Renal cortical epithelial cell (primary cell): Measurements from ENCODE around the gene SLC15A3. TPM values are rescaled to one million over a fixed set of nuclear protein-coding genes. Genes with fewer than 3 reads are reported as not detected.
"Not testable (repeated sequence)": the region's sequence is repeated elsewhere in the genome, so short reads cannot be mapped to it uniquely, and the experiment has no call there.

Experiments used
- DNase-seq: peaks from one replicate; pipeline ENCODE4 v3.0.0-alpha.2; 2011; ENCODE audit warnings: low read depth
- total RNA-seq: library from RNA; depleted of rRNA; stranded (reverse); fragments of >200 nt; gene quantifications from 2 replicates; pipeline ENCODE4 v1.2.3, GENCODE V29; 2014

The SLC15A3 gene
- total RNA-seq, 1 donor from 2014 or later = 0.89 TPM

DNA sequence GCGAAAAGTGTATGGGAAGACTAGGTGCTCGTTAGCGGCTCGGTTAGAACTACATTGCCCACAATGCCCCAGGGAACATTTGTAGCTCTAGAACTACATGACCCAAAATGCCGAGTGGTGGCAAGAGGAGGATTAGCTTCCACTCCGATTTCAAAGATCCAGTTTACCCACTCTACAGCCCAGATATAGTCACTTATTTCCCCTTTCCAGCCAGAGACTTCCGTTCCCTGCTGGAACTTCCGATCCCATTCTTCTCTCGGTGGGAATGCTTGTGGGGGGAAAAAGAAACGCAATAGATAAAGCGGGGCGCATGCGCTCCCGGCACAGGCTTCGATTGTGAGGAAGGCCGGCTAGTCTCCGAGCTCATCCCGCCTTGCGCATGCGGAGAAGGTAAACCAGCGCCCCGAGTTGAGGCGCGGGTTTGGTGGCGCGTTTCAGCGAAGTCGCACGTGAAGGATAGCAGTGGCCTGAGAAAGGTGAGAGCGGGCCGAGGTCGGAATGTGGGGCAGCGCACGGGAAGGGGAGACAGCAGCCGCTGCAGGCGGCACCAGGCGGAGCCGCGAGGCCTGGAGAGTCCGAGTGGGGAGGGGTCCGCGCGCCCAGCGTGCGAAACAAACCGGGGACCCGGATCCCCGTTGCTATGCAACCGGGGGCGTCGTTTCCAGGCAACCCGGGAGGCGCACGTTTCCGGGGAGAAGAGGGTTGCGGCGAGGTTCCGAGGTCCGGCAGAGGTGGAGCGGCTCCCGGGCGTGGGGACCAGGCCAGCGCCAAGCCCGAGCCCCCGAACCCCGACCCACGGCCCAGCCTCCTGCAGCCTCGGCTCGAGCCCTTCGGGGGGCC lies 38.0 kb downstream of the SLC15A3 start, which contains the start of gene TMEM109:
TSS of gene TMEM109 (plus strand) at position 366 of the 840 bp plus-strand sequence. CDS start 5,536 bp downstream, outside the sequence.
- peak; percentile 85 for DNase-seq

DNA sequence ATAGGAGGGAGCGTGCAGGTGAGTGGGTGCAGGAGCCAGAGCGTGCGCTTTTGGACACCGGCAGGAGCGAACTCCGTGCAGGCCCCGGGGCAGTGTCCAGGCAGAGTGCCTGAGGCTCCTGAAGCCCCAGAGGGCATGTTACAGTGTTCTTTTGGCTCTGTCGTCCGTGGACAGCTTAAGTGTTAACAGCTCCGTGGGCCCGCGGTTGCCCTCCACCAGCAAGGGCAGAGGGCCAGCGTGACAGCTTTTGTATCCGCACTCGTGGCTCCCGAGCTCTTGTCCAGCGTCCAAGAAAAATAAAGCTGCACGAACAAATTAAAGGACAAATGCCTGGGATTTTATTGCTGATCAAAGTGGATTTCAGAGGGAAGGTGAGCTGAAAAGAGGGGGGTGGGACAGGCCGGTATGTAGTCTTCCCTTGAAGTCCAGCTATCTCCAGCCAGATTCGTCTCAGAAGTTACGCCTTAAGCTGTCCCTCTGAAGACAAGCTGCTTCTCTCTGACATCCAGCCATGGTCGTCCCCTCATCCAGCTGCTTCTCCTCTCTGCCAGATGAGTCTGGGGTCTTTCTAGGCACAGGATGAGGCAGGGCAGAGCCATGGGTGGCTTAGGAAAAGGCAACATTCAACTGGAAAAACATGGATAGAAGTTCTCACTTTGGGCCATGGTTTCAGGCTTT lies 39.0 kb downstream of the SLC15A3 start:
- no peak for DNase-seq

DNA sequence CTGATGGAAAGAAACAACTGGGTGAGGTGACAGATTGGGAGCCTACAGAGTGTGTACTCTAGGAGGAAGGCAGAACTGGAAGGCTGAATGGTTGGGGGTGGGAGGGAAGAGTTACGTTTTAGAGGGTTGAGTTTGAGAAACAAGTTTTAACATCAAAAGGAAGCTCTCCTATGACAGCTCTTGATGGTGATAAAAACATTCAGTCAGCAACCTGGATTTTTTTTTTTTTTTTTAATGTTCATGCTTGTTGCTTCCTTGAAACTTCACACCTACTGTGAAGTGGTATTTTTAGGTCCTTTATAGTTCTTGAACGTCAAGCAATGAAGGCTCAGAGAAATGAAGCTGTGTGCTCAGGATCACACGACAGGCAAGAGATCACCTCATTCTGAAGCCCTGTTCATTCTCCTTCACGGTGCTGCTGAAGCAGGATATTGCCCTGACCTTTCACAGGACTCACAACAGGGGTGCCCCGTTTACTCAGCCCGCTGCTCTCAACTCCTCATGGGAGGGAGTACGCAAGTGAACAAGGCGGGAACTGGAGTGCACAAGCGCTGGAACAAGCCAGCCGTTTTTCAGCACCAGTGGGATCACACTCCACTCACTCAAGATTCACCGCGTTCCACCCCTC lies 39.6 kb downstream of the SLC15A3 start:
- DNase-seq = no peak

DNA sequence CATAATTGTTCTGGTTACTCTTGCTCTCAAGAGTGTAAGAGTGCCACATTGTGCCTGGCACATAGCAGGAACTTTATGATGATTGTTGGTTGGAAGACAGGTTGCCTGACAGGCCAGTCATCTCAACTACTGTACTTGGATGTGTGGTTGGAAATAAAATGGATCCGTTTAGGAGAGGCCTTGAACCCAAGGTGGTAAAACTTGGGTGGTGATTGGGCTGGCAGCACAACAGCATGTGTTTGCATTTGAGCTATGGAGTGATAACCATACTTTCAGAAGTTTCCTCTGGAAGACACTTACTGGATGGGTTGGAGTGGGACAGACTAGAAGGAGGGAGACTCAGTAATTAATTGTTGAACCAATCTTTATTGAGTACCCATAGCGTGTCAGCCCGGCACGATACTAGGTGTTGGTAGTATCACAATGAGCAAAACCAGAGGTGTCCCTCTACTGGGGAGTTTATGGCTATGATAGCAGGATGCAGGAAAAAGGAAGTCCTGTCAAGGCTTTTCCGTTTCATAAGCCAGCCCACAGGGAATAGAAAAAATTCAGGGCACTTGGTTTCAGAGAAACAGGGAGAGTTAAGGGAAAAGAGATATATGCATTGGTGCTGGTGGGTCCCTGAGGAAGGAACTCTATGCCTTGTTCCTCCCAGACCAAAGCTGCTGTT lies 41.1 kb downstream of the SLC15A3 start:
- no peak for DNase-seq

DNA sequence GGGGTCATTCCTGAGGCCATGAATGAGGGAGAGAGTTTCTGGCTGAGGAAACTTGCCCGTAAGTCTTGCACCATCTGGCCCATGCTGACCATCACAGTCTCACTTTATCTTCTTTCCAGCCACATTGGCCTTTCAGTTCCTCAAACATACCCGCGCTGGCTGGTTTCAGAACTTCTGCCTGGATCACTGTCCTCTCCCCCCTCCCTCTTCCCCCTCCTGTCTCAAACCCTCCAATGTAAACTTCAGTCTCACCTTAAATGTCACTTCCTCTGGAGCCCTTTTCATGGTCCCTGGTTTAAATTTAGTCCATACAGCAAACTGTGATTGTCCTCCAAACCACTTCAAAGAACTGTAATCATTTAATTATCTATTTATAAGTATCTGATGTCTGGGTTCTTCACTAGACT lies 41.7 kb downstream of the SLC15A3 start:
- DNase-seq = no peak

DNA sequence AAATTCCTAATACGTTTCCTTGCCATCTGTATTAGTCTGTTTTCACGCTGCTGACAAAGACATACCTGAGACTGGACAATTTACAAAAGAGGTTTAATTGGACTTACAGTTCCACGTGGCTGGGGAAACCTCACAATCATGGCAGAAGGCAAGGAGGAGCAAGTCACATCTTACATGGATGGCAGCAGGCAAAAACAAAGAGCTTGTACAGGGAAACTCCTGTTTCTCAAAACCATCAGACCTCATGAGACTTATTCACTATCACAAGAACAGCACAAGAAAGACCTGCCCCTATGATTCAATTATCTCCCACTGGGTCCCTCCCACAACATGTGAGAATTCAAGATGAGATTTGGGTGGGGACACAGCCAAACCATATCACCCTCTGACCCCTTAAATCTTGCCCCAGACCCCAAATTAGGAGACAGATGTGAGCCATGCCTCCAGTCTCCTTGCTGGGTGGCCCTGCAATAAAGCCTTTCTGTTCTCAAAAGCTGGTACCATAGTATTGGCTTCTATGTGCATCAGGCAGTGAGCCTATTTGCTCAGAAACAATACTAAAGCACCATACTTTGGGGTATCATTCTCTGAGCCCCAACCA lies 42.2 kb downstream of the SLC15A3 start:
- not testable (repeated sequence) for DNase-seq

DNA sequence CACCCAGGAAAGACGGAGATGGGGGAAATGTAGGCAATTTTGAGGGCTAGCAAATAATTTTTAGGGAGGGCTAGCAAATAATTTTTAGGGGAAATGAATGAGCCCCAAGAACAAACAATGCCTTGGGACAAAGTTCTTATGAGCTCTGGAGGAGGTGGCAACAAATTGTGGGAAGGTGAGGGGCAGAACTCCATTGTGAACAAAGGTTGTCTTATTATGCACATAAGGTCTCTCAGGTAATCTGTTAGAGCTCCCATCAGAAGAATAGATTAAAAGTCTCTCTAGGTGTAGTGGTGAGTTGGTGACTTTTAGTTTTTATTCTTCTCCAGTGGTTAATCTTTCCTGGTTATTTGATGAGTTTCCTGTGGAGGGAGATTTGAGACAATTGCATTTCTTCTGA lies 43.2 kb downstream of the SLC15A3 start:
- DNase-seq = no peak

DNA sequence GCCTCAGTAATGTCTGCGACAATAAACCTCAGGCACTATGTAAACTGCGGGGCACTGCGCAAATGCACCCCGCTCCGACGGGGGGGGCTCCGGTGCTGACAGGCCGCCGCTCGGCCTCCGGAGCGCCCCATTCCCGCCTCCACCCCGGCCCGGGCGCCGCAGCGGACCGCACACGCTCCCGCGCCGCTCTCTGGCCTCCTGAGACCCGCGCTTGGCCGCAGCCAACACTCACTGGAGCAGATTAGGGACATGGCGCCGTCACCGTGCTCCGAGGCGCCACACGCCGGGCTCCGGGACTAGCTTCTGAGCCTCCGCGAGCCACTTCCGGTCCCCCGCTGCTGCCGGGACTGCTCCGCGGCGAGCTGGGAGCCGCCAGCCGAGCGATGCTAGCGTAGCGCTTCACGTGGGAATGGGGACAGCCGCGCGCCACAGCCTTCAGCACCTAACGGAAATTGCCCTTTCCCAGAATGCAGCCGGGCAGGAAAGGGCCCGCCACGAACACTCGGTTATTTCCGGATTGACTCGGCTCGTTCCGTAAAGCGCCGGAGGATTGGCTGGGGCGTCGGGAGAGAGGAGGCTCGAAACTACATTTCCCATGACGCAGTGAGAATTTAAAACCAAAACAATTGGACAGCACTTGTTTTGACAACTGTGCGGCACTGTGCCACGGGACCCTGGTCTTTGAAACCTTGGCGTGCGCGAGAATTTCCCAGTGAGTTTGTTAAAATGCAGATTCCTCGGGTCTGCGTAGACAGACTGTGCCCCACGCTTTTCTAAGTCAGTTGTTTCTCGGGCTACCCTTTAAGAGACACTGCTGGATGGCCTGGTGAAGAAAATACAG lies 45.6 kb downstream of the SLC15A3 start, which contains the start of gene PRPF19:
TSS of gene PRPF19 (minus strand) at position 454 of the 841 bp plus-strand sequence. CDS start at position 251, 203 bp downstream.
- DNase-seq = peak; percentile 95

DNA sequence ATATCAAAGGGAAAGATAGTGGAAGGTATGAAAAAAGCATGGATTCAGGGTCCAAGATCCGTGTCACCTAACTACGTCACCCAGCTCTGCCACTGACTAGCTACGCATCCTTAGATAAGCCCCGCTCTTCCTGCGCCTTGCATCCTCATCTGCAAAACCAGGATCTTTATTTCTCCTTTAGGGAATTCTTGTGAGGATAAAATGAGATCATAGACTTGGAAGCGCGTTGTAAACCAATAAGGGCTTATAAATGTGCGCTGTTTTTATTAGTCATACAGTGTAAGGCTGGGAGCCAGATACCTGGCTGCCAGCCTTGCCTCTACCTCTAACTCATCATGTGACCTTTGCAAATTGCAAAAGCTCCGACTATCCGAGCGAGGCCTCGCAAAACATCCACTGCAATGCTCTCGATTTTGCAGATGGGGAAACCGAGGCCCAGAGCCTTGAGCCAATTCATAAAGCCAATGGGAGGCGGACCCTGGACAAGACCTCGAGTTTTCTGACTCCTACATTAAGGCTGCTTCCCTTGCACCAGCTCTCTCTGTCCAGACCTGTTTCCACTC lies 46.3 kb downstream of the SLC15A3 start:
- peak; percentile 67 for DNase-seq

DNA sequence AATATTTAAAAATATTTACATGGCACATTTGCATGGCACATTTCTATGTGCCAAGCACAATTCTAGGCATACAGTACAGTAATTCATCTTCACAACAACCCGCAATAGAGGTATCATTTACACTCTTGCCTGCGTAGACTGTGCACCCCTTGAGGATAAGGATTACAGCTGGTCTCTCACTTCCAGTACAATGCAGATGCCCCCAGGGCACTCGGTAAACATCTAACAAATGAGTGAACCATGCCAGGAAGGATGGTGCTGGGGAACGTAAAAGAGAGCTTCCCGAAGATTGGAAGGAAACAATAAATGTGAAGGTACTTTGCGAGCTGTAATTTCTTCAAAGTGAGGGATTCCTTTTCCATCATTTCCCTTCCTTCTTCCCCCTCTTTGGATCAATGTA lies 46.9 kb downstream of the SLC15A3 start:
- DNase-seq = no peak

DNA sequence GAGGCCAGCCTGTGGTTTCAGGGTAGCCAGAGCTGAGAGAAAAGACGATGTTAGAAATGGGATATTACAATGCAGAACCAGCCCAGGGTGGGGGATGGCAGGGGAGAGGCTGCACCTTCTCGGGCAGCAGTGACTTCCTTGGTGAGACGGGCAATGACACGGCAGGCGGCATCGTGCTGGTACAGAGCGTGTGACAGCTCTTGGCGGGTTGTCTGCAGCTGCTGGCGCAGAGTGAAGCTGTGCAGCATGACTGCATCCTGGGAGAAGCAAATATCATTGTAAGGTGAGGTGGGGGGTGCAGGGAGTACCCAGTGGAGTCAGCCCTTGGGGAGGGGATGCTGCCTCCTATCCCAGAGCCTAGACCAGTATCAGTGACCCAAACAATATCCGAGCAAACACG lies 49.4 kb downstream of the SLC15A3 start:
- no peak for DNase-seq

DNA sequence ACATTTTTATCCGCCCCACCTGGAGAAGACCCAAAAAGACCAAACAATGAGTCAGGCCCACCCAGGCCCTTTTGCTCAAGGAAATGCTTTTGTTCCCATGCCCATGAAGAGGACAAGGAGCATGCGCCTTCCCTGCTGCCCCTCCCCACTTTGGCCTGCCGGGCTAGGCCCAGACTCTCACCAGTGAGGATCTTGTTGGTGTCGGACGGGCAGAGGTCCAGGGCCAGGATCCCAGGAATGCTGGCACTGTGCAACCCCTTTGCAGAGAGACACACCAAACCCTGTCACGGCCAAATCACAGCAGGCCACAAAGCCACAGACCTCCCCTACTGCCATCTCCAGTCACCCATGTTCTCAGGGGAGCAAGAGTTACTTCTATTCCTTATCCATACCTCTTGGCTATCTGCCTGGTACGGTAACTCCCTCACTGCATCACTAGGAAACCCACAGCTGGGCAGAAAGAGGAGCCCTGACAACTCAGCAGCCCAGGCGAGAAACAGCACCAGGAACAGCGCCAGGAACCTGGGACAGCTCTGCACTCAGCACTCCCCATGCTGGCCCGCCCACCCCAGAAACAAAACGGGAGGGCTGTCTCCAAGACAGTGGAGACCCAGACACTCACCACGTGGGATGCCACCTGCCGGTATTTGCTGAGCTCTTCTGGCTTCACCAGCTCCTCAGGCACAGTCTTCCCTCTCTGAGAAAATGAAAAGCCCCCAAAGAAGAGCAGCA lies 51.1 kb downstream of the SLC15A3 start:
- no peak for DNase-seq

DNA sequence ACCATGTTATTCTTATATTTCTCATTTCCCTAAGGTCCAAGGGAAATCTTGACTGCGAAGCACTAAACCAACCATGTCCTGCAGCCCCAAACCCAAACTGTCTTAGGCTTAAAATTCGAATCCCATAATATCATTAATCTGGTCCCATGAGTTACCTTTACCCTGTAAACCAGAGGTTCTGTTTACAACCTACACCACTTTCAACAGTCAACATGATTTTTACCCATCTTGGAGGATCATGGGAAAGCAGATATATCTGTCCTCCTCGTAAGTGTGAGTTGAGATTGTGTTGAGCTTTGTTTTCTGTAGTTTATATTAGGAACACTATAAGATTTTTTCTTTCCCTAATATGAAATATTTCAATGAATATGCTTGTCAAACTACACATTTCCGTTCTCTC lies 52.0 kb downstream of the SLC15A3 start:
- no peak for DNase-seq

DNA sequence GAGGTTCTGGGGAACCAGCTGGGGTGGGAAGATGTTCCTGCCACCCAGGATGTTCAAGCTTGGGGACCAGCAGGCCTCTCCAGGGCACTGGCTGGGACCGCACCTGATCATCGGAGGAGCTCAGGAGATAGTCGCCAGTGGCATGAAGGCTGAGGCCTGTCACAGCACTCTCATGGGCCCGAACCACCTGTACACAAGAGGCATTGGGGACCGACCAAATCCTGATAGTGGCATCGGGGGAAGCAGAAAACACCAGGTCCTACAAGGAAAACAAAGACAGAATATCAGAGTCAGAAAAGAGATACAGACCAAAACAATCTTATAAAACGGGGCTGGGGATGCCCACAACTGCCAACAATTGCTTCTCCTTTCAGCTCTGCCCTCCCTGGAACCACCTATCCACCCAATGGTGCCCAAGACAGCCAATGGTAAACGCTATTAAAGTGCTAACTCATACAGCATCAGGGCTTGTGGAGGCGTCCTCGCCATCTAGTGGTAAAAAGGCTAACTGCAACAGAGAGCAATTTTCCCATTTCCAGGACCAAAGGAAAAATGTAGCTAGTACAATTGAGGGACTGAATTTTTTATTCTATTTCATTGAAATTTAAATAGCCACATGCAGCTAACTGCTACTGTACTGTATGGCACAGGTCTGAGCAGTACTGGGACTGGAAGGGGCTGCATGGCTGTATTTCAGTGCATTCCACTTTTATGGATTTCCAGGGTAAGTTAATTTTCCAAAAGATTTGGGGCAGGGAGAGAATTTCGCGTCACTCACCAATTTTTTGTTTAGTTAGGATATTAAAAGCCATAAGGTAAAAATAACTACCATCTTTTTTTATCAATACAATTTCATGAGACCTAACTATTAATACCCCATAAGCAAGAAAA lies 52.7 kb downstream of the SLC15A3 start:
- peak; percentile 62 for DNase-seq

DNA sequence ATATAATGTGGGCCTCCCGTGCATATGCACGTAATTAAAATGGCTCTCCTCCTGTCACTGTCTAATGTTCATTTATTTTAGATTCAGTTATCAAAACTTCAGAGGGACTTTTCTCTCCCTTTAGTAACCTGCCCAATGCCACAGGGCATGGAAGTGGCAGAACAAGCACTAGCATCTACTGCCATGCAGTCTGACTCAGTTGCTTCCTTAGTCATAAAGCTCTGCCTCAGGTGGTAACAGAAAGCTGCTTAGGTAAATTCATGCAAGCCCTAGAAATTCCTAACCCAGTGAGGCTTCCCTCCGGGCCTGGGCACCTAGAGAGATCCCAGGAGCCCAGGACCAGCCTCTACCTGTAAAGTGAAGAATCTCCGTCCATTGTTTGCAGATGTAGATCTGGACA lies 54.5 kb downstream of the SLC15A3 start:
- no peak for DNase-seq

DNA sequence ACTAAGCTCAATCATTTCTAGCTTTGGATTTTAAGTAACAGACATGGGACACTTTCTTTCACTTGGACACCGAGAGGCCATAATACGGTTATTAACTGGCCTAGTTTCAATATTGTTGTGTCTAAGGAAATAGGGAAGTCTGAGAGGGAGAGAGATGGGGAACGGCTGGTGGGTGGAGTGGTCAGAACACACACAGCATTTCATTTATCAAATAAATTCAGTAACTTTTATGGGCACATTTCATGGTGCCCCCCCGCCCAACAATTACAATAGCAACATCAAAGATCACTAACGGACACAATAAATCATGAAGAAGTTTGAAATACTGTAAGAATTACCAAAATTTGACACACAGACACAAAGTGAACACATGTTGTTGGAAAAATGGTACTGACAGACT lies 56.3 kb downstream of the SLC15A3 start:
- no peak for DNase-seq

DNA sequence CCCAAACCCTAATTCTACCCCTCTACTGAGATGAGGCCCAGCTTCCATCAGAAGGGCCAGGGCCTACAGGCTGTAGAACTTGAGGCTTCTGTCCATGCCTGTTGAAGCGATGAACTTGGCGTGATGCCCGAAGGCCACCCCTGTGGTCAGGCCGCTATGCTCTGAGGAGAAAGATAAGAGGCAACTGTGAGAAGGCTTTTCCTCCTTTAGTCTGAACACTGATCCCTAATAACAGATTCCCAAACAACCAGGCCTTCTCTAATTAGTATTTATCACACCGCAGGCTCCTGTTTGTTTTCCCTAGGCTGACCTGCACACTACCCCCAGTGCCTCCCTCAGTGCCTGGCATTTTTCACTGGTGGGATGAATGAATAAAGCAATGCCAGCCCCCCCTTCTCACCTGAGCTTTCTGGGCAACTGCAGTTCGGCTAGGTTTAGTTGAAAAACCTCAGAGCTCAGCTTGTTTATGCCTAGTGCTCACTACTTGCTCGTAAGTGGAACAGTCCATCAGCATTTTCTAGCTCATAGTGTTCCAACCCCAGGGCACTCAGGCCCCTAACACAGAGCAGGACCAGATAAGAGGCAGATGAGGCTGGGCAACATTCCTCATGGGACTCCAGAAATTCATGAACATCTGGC lies 60.8 kb downstream of the SLC15A3 start:
- DNase-seq = no peak

DNA sequence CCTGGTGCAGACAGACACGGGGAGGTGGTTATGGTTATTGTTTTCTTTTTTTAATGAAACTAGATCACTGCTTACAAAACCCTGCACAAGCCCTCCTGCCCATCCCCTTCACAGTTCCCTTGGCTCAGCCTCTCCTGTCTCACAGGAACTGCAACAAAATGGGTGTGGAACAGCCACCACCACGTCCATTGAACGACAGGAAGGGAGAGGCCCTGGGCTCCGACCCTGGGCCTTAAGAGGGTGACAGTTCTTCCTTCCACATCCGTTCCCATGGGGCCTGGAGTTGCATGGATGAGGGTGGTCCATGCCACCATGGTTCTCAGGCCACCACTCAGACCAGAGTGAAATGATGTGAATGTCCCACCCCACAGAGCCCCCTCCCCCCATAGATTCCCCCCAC lies 61.3 kb downstream of the SLC15A3 start:
- DNase-seq = no peak
